ENCODE data around the gene MEI4. TPM values are rescaled to one million over a fixed set of nuclear protein-coding genes. Genes with fewer than 3 reads are reported as not detected.
"Not testable (repeated sequence)": the region's sequence is repeated elsewhere in the genome, so short reads cannot be mapped to it uniquely, and the experiment has no call there.

The MEI4 gene
- total and polyA plus RNA-seq, 4 donors: not detected

DNA sequence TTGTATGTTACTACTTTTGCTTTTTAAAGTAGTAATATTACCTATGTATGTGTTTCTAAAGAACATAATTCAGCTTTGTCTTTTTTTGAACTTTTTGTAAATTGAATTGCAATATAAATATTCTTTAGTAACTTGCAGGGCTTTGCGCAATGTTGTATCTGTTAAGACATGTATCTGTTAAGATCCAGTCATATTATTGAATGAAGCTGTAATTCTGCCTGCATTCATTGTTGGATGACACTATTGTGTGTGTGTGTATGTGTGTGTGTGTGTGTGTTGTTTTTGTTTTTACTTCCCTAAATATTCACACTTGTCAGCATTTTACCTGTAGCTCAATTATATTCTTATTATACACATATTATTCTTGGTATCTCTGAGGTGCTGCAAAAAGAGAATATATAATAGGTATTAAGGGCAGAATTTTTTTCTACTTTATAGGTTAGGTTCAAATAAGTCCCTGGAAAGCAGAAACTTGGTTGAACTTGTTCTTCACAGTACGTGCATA is 164.0 kb downstream of the MEI4 start:
- ATAC-seq (ENCODE audit: insufficient read depth, low FRiP score) (no peak), DNase-seq (no peak)
- no peaks in the 10 kb centered on the region for H3K4me1 ChIP-seq (ENCODE audit: control insufficient read depth in 5 of 5, insufficient read depth in 5 of 5, low read length in 5 of 5)
- H3K36me3 ChIP-seq (ENCODE audit: control insufficient read depth in 4 of 4, insufficient read depth in 4 of 4, low read length in 4 of 4): no peaks in the 10 kb centered on the region
- TF ChIP-seq, protein P1, sequence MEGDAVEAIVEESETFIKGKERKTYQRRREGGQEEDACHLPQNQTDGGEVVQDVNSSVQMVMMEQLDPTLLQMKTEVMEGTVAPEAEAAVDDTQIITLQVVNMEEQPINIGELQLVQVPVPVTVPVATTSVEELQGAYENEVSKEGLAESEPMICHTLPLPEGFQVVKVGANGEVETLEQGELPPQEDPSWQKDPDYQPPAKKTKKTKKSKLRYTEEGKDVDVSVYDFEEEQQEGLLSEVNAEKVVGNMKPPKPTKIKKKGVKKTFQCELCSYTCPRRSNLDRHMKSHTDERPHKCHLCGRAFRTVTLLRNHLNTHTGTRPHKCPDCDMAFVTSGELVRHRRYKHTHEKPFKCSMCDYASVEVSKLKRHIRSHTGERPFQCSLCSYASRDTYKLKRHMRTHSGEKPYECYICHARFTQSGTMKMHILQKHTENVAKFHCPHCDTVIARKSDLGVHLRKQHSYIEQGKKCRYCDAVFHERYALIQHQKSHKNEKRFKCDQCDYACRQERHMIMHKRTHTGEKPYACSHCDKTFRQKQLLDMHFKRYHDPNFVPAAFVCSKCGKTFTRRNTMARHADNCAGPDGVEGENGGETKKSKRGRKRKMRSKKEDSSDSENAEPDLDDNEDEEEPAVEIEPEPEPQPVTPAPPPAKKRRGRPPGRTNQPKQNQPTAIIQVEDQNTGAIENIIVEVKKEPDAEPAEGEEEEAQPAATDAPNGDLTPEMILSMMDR (IDR thresholded peaks at IDR 0.05; ENCODE audit: control extremely low read depth, extremely low read depth): no peak
- H3K9me3 ChIP-seq (ENCODE audit: control insufficient read depth in 4 of 4, insufficient read depth in 3 of 4, low read length in 3 of 4): no peaks in the 10 kb centered on the region
- no peak overlapping the region for H3K4me3 ChIP-seq
- WGBS, 2 donors: 88 to 92% methylated on average over 2 of the region's 2 CpGs
- H3K27me3 ChIP-seq (ENCODE audit: control insufficient read depth in 3 of 3, insufficient read depth in 3 of 3, low read length in 2 of 3): no peaks in the 10 kb centered on the region
- no peak overlapping the region for H3K27ac ChIP-seq (ENCODE audit: low read depth in 1 of 2, low read length in 1 of 2)
- H3K9ac ChIP-seq (ENCODE audit: insufficient read depth in 1 of 2, low read length in 2 of 2): no peak overlapping the region

GRCh38 chr6:77822265-77822664 is 169.4 kb downstream of the MEI4 start:
- no peaks in the 10 kb centered on the region for H3K4me1 ChIP-seq (ENCODE audit: control insufficient read depth in 5 of 5, insufficient read depth in 5 of 5, low read length in 5 of 5)
- H3K4me3 ChIP-seq: no peak overlapping the region
- WGBS, 2 donors: 63 to 82% methylated on average over 2 of the region's 2 CpGs
- no peaks in the 10 kb centered on the region for H3K27me3 ChIP-seq (ENCODE audit: control insufficient read depth in 3 of 3, insufficient read depth in 3 of 3, low read length in 2 of 3)
- H3K27ac ChIP-seq (ENCODE audit: low read depth in 1 of 2, low read length in 1 of 2): no peak overlapping the region
- ATAC-seq (ENCODE audit: insufficient read depth, low FRiP score): no peak
- H3K9ac ChIP-seq (ENCODE audit: insufficient read depth in 1 of 2, low read length in 2 of 2): no peak overlapping the region
- TF ChIP-seq, protein P1 (IDR thresholded peaks at IDR 0.05; ENCODE audit: control extremely low read depth, extremely low read depth): no peak
- H3K36me3 ChIP-seq (ENCODE audit: control insufficient read depth in 4 of 4, insufficient read depth in 4 of 4, low read length in 4 of 4): no peaks in the 10 kb centered on the region
- no peak for DNase-seq
- H3K9me3 ChIP-seq (ENCODE audit: control insufficient read depth in 4 of 4, insufficient read depth in 3 of 4, low read length in 3 of 4): no peaks in the 10 kb centered on the region

DNA sequence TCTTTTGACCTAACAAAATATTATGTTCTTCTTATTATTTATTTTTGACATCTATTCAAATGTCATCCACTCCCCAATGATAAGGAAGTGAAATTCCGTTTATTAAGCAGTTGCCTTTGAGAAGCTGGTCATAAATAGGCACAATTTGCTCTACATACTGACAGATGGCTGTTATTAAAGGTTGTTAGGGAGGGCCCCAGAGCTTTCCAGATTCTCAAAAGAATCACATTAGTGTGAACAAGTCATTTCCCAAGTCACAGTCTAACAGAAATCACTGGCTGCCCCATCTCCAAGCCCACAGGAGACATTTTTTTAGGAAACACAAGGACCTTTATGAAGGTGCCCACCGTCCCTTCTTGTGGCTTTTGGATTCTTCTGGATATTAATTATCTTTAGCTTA is 172.4 kb downstream of the MEI4 start:
- no peaks in the 10 kb centered on the region for H3K9me3 ChIP-seq (ENCODE audit: control insufficient read depth in 4 of 4, insufficient read depth in 3 of 4, low read length in 3 of 4)
- ATAC-seq (ENCODE audit: insufficient read depth, low FRiP score) (no peak), DNase-seq (no peak)
- no peaks in the 10 kb centered on the region for H3K4me1 ChIP-seq (ENCODE audit: control insufficient read depth in 5 of 5, insufficient read depth in 5 of 5, low read length in 5 of 5)
- H3K27me3 ChIP-seq (ENCODE audit: control insufficient read depth in 3 of 3, insufficient read depth in 3 of 3, low read length in 2 of 3): no peaks in the 10 kb centered on the region
- H3K9ac ChIP-seq (ENCODE audit: insufficient read depth in 1 of 2, low read length in 2 of 2): no peak overlapping the region
- no peak overlapping the region for H3K4me3 ChIP-seq
- WGBS, 2 donors: 65 to 81% methylated on average over 2 of the region's 2 CpGs
- H3K27ac ChIP-seq (ENCODE audit: low read depth in 1 of 2, low read length in 1 of 2): no peak overlapping the region
- H3K36me3 ChIP-seq (ENCODE audit: control insufficient read depth in 4 of 4, insufficient read depth in 4 of 4, low read length in 4 of 4): no peaks in the 10 kb centered on the region
- TF ChIP-seq, protein P1 (IDR thresholded peaks at IDR 0.05; ENCODE audit: control extremely low read depth, extremely low read depth): no peak

DNA sequence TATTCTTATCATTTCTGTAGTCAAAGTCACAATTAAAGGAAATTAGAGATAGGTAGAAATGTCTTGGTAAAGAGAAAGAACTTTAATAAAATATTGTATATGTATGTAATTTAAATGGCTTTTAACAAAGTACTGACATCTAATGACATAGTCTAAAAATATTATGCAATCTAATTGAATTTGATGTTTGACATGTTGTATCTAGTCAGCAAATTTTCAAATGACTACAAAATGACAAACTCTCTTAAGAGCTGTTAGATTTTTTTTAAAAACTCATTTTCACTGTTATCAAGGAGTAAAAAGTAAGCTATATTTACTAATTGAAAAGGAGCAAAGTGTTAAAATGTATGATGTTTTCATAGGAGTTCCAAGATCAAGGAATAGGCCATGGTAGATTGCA is 176.9 kb downstream of the MEI4 start:
- ATAC-seq (ENCODE audit: insufficient read depth, low FRiP score) (no peak), DNase-seq (no peak)
- Histone ChIP-seq H3K4me3 (no peak overlapping the region), H3K36me3 (ENCODE audit: control insufficient read depth in 4 of 4, insufficient read depth in 4 of 4, low read length in 4 of 4) (no peaks in the 10 kb centered on the region), H3K4me1 (ENCODE audit: control insufficient read depth in 5 of 5, insufficient read depth in 5 of 5, low read length in 5 of 5) (no peaks in the 10 kb centered on the region), H3K27ac (ENCODE audit: low read depth in 1 of 2, low read length in 1 of 2) (no peak overlapping the region), H3K9ac (ENCODE audit: insufficient read depth in 1 of 2, low read length in 2 of 2) (no peak overlapping the region), H3K27me3 (ENCODE audit: control insufficient read depth in 3 of 3, insufficient read depth in 3 of 3, low read length in 2 of 3) (no peaks in the 10 kb centered on the region), H3K9me3 (ENCODE audit: control insufficient read depth in 4 of 4, insufficient read depth in 3 of 4, low read length in 3 of 4) (no peaks in the 10 kb centered on the region)
- TF ChIP-seq, protein P1 (IDR thresholded peaks at IDR 0.05; ENCODE audit: control extremely low read depth, extremely low read depth): no peak

- H3K36me3 ChIP-seq (ENCODE audit: control insufficient read depth in 4 of 4, insufficient read depth in 4 of 4, low read length in 4 of 4): not testable (repeated sequence)
- WGBS, 2 donors: 97 to 98% methylated on average over 2 of the region's 2 CpGs
Measured at GRCh38 chr6:77833749-77834148, 180.9 kb downstream of the MEI4 start.

More at GRCh38 chr6:77833749-77834148, 180.9 kb downstream of the MEI4 start:
- not testable (repeated sequence) for ATAC-seq (ENCODE audit: insufficient read depth, low FRiP score); H3K27ac ChIP-seq (ENCODE audit: low read depth in 1 of 2, low read length in 1 of 2); H3K4me3 ChIP-seq; H3K9ac ChIP-seq (ENCODE audit: insufficient read depth in 1 of 2, low read length in 2 of 2); H3K4me1 ChIP-seq (ENCODE audit: control insufficient read depth in 5 of 5, insufficient read depth in 5 of 5, low read length in 5 of 5); DNase-seq; H3K9me3 ChIP-seq (ENCODE audit: control insufficient read depth in 4 of 4, insufficient read depth in 3 of 4, low read length in 3 of 4); H3K27me3 ChIP-seq (ENCODE audit: control insufficient read depth in 3 of 3, insufficient read depth in 3 of 3, low read length in 2 of 3)

Data from lung (tissue), 12 donors.